SK-N-SH (cell line): Measurements from ENCODE around the gene CDH23. TPM values are rescaled to one million over a fixed set of nuclear protein-coding genes. Genes with fewer than 3 reads are reported as not detected.

Experiments used
- CTCF ChIA-PET: fragments of 300-600, 350-600 bp; formaldehyde crosslinking; extraction: SDS; loops from one replicate; lab custom pipeline; 2021; lab: Yijun Ruan, JAX
- POLR2A ChIA-PET: fragments of 350-600 bp; sonication (Branson Sonifier 250); formaldehyde crosslinking; extraction: SDS; loops from one replicate; lab custom pipeline; 2020; ENCODE audit warnings: antibody characterized with exemption, inconsistent platforms; lab: Yijun Ruan, JAX
- DNase-seq: peaks from one replicate; pipeline ENCODE4 v3.0.0; 2012
- H2AFZ ChIP-seq: fragments of 200-600 bp; sonication (generic); 2 replicates; pipeline ENCODE4 v1.8.1; 2016; ENCODE audit warnings: antibody characterized with exemption, mild to moderate bottlenecking, low read depth
- H3F3A ChIP-seq: fragments of 200-600 bp; sonication (generic); replicated peaks from 2 replicates; pipeline ENCODE3; 2016; ENCODE audit warnings: antibody characterized with exemption, mild to moderate bottlenecking; ENCODE audit not compliant: insufficient read depth
- H3K27ac ChIP-seq, 2 experiments: fragments of 200-500 bp in 1 of 2; fragments of 200-600 bp in 1 of 2; sonication (Bioruptor generic) in 1 of 2; sonication (generic), shearing (Covaris generic) in 1 of 2; 2 replicates each; pipeline versions ENCODE4 v1.5.1 to v1.6.1; 2014 to 2016; ENCODE audit warnings: low read depth in 2 of 2, inconsistent platforms in 1 of 2, low read length in 1 of 2, mild to moderate bottlenecking in 1 of 2, mixed read lengths in 1 of 2
- H3K27me3 ChIP-seq: fragments of 200-600 bp; sonication (generic), shearing (Covaris generic); 2 replicates; pipeline ENCODE4 v1.6.1; 2016; ENCODE audit warnings: mixed run types; ENCODE audit not compliant: insufficient read depth
- H3K36me3 ChIP-seq, 2 experiments: fragments of 200-500 bp in 1 of 2; fragments of 200-600 bp in 1 of 2; sonication (Bioruptor generic) in 1 of 2; sonication (generic) in 1 of 2; replicated peaks in 1 of 2; 2 replicates each; pipeline versions ENCODE3 to v1.5.1; 2014 to 2016; ENCODE audit warnings: low read length in 1 of 2, mild to moderate bottlenecking in 1 of 2; ENCODE audit not compliant: insufficient read depth in 2 of 2, control insufficient read depth in 1 of 2
- H3K4me1 ChIP-seq, 2 experiments: fragments of 200-500 bp in 1 of 2; fragments of 200-600 bp in 1 of 2; sonication (Bioruptor generic) in 1 of 2; sonication (generic), shearing (Covaris generic) in 1 of 2; 2 replicates each; pipeline versions ENCODE4 v1.5.1 to v1.6.1; 2014 to 2016; ENCODE audit warnings: low read depth in 1 of 2, low read length in 1 of 2, mixed run types in 1 of 2; ENCODE audit not compliant: insufficient read depth in 2 of 2, control insufficient read depth in 1 of 2
- H3K4me2 ChIP-seq: fragments of 200-600 bp; sonication (generic), shearing (Covaris generic); 2 replicates; pipeline ENCODE4 v1.6.1; 2017; ENCODE audit warnings: mixed run types
- H3K4me3 ChIP-seq, 2 experiments: fragments of 200-500 bp in 1 of 2; fragments of 200-600 bp in 1 of 2; sonication (Bioruptor generic) in 1 of 2; sonication (generic), shearing (Covaris generic) in 1 of 2; 2 replicates each; pipeline versions ENCODE4 v1.5.1 to v1.8.1; 2014 to 2016; ENCODE audit warnings: low read depth in 2 of 2, inconsistent platforms in 1 of 2, low read length in 1 of 2, mild to moderate bottlenecking in 1 of 2, mixed read lengths in 1 of 2, moderate library complexity in 1 of 2
- H3K79me2 ChIP-seq: fragments of 200-600 bp; sonication (generic); 2 replicates; pipeline ENCODE4 v1.8.1; 2017; ENCODE audit warnings: mild to moderate bottlenecking; ENCODE audit not compliant: insufficient read depth
- H3K9ac ChIP-seq: fragments of 200-600 bp; sonication (generic); 2 replicates; pipeline ENCODE4 v1.6.1; 2017; ENCODE audit warnings: mixed run types
- H3K9me2 ChIP-seq: fragments of 200-600 bp; sonication (generic); 2 replicates; pipeline ENCODE4 v1.6.1; 2017; ENCODE audit warnings: mixed run types
- H3K9me3 ChIP-seq: fragments of 200-600 bp; sonication (generic); 2 replicates; pipeline ENCODE4 v1.6.1; 2017; ENCODE audit warnings: mixed run types, mild to moderate bottlenecking, moderate library complexity
- H4K20me1 ChIP-seq: fragments of 200-600 bp; sonication (generic); 2 replicates; pipeline ENCODE4 v1.6.1; 2017; ENCODE audit warnings: mild to moderate bottlenecking, mixed run types; ENCODE audit not compliant: insufficient read depth
- ELF1 ChIP-seq: IDR thresholded peaks from 2 replicates; pipeline ENCODE4 v1.4.0; 2012
- FOXJ3 ChIP-seq: sonication (generic); formaldehyde crosslinking; IDR thresholded peaks from 2 replicates; pipeline ENCODE4 v1.5.1; 2020; ENCODE audit warnings: mild to moderate bottlenecking, missing genetic modification reagents
- IRF3 ChIP-seq: fragments of 150-350 bp; IDR thresholded peaks from 2 replicates; pipeline ENCODE4 v1.6.1; 2016; ENCODE audit warnings: mild to moderate bottlenecking, low read depth, low read length
- JUND ChIP-seq: IDR thresholded peaks from 2 replicates; pipeline ENCODE4 v1.4.0; 2012
- NRF1 ChIP-seq: IDR thresholded peaks from 2 replicates; pipeline ENCODE4 v1.6.1; 2012; ENCODE audit warnings: low read depth, mild to moderate bottlenecking, low read length
- REST ChIP-seq: IDR thresholded peaks from 2 replicates; pipeline ENCODE4 v1.6.1; 2012; ENCODE audit warnings: mild to moderate bottlenecking, low read depth, low read length, moderate library complexity
- RFX5 ChIP-seq: IDR thresholded peaks from 2 replicates; pipeline ENCODE4 v1.6.1; 2012; ENCODE audit warnings: mild to moderate bottlenecking, improper control_type of control experiment, low read length
- TEAD4 ChIP-seq: IDR thresholded peaks from 2 replicates; pipeline ENCODE4 v1.4.0; 2012; ENCODE audit warnings: mild to moderate bottlenecking, borderline replicate concordance; ENCODE audit not compliant: insufficient read depth
- YY1 ChIP-seq: IDR thresholded peaks from 2 replicates; pipeline ENCODE4 v1.4.0; 2012; ENCODE audit warnings: low read depth, mild to moderate bottlenecking
- ZBTB33 ChIP-seq: IDR thresholded peaks from 2 replicates; pipeline ENCODE4 v1.4.0; 2012; ENCODE audit warnings: low read depth, borderline replicate concordance
- WGBS: methylation state at CpG from one replicate; pipeline ENCODE4 v1.1.6; 2017; ENCODE audit warnings: low lambda C conversion rate; 5-methylcytosine and 5-hydroxymethylcytosine counted together
- polyA plus RNA-seq, 3 experiments: library from polyadenylated mRNA; depleted of rRNA; stranded (reverse); fragments of >200 nt; gene quantifications; 2 replicates each; pipeline ENCODE4 v1.2.3, GENCODE V29; 2012

Gene CDH23
- polyA plus RNA-seq, 1 of the 3 experiments (the other 2 are of a cell fraction), result 0.03 TPM

GRCh38 chr10:71739358-71739900 lies 342.7 kb downstream of the CDH23 start:
- peaks cover 0 to 32% of the 10 kb centered on the region in 2 experiments; a peak in 1 of 4 replicates for H3K4me1 ChIP-seq
- no peak overlapping the region for H3K4me3 ChIP-seq
- ChIA-PET CTCF (interaction anchor here (0.9 to 2.1 kb wide), 2 partner anchors 34 to 157 kb away, joined by 3 to 5 read pairs; partner anchors contain the start of gene VSIR), POLR2A (no interaction called here)
- H4K20me1 ChIP-seq, result no peaks in the 10 kb centered on the region
- H3K9me3 ChIP-seq, result no peaks in the 10 kb centered on the region
- no peaks in the 10 kb centered on the region for H3F3A ChIP-seq
- no peaks in the 10 kb centered on the region for H3K9me2 ChIP-seq
- H3K9ac ChIP-seq, result no peak overlapping the region
- no peak for DNase-seq
- no peak for TF ChIP-seq JUND
- TF ChIP-seq TEAD4, result no peak
- TF ChIP-seq, all 33 proteins: peak for 0
- WGBS, result 67% methylated on average over 5 of the region's 8 CpGs
- Histone ChIP-seq H3K4me2 (no peak overlapping the region), H3K36me3 (no peaks in the 10 kb centered on the region), H3K79me2 (no peaks in the 10 kb centered on the region), H2AFZ (no peak overlapping the region), H3K27me3 (no peaks in the 10 kb centered on the region), H3K27ac (no peak overlapping the region; a peak in 1 of 4 replicates)

- no peaks in the 10 kb centered on the region for H4K20me1 ChIP-seq
- no peaks in the 10 kb centered on the region for H3K79me2 ChIP-seq
- no peak overlapping the region for H2AFZ ChIP-seq
- no peaks in the 10 kb centered on the region for H3K9me3 ChIP-seq
- H3K27me3 ChIP-seq, result no peaks in the 10 kb centered on the region
- H3K9ac ChIP-seq, result no peak overlapping the region
- WGBS, result 57% methylated on average over 6 of the region's 9 CpGs
- no peak for TF ChIP-seq YY1
- TF ChIP-seq FOXJ3 (CRISPR knock-in tag), result no peak
- no peak for TF ChIP-seq ZBTB33
- no peak for TF ChIP-seq REST
- TF ChIP-seq NRF1, result no peak
- no peak for TF ChIP-seq IRF3
- TF ChIP-seq RFX5, result no peak
- no peak for TF ChIP-seq ELF1
- ChIA-PET POLR2A (no interaction called here), CTCF (interaction anchor here (0.9 to 2.1 kb wide), 2 partner anchors 33 to 156 kb away, joined by 3 to 5 read pairs; partner anchors contain the start of gene VSIR)
- H3K36me3 ChIP-seq, result no peaks in the 10 kb centered on the region
- H3K4me1 ChIP-seq, result peaks cover 0 to 32% of the 10 kb centered on the region in 2 experiments; a peak in 1 of 4 replicates
- H3F3A ChIP-seq, result no peaks in the 10 kb centered on the region
- no peak overlapping the region for H3K4me3 ChIP-seq
- H3K27ac ChIP-seq, result no peak overlapping the region; a peak in 1 of 4 replicates
- H3K9me2 ChIP-seq, result no peaks in the 10 kb centered on the region
- DNase-seq, result no peak
- no peak overlapping the region for H3K4me2 ChIP-seq
These were observed 343.4 kb downstream of the CDH23 start for GRCh38 chr10:71740069-71740653.
